ENCODE measurements around the gene ADAMTSL3. TPM values are rescaled to one million over a fixed set of nuclear protein-coding genes. Genes with fewer than 3 reads are reported as not detected.

ADAMTSL3 gene
- total and polyA plus RNA-seq, 2 of the 4 experiments (the other 2 are of a cell fraction), result under 0.01 to 0.02 TPM

- Histone ChIP-seq H4K20me1 (ENCODE audit: insufficient read depth, low read length) (no peaks in the 10 kb centered on the region), H3K27ac (ENCODE audit: insufficient read depth, low read length) (peak overlapping the region; percentile 69; the same call in 1 of the 2 replicates), H4K8ac (ENCODE audit: low read depth in 2 of 2, low read length in 2 of 2) (peak overlapping the region in 1 of 2 experiments; percentile 53; a peak in 2 of 4 replicates), H3K18ac (ENCODE audit: low read depth, low read length) (no peak overlapping the region; the same call in 1 of the 2 replicates), H3K4me3 (ENCODE audit: insufficient read depth, low read depth, low read length) (no peak overlapping the region), H3K4me2 (ENCODE audit: low read depth, low read length) (no peak overlapping the region; the same call in 1 of the 2 replicates), H2AK9ac (replicated peaks; ENCODE audit: low read depth, low read length, poor library complexity) (no peak overlapping the region), H3K14ac (replicated peaks; ENCODE audit: low read depth, low read length) (no peak overlapping the region), H3K36me3 (ENCODE audit: control insufficient read depth, insufficient read depth, low read length) (no peaks in the 10 kb centered on the region), H3K9ac (ENCODE audit: low read depth, low read length) (no peak overlapping the region), H3K4ac (ENCODE audit: low read depth, low read length) (peak overlapping the region; percentile 54; the same call in 1 of the 2 replicates), H3K56ac (ENCODE audit: extremely low read depth, insufficient read depth, low read length) (no peak overlapping the region), H3K9me1 (ENCODE audit: insufficient read depth, low read length) (peaks cover 5% of the 10 kb centered on the region; the same call in 1 of the 2 replicates), H4K5ac (ENCODE audit: low read depth, low read length) (no peak overlapping the region), H2BK5ac (ENCODE audit: low read depth, low read length, poor library complexity, severe bottlenecking) (peak overlapping the region; percentile 1), H3K27me3 (ENCODE audit: control insufficient read depth, insufficient read depth, low read length) (no peaks in the 10 kb centered on the region), H3K79me1 (ENCODE audit: low read depth in 1 of 2, low read length in 2 of 2) (no peaks in the 10 kb centered on the region), H3K4me1 (ENCODE audit: control insufficient read depth, insufficient read depth, low read length) (peaks cover 24% of the 10 kb centered on the region), H2BK20ac (ENCODE audit: low read depth, low read length) (peak overlapping the region; percentile 47; the same call in 1 of the 2 replicates), H2AK5ac (ENCODE audit: low read depth, low read length) (no peak overlapping the region), H3K23ac (ENCODE audit: low read depth, low read length) (no peak overlapping the region), H2BK120ac (ENCODE audit: low read depth, low read length) (peak overlapping the region; percentile 65; the same call in 1 of the 2 replicates), H4K91ac (ENCODE audit: insufficient read depth, low read depth, low read length) (no peak overlapping the region), H3K9me3 (ENCODE audit: control insufficient read depth, insufficient read depth, low read length) (no peaks in the 10 kb centered on the region), H2AFZ (replicated peaks; ENCODE audit: low read length, poor library complexity) (no peak overlapping the region), H2BK15ac (ENCODE audit: low read depth, low read length) (no peak overlapping the region)
- WGBS, 2 experiments (ENCODE audit: extremely low coverage in 2 of 2, insufficient read length in 1 of 2), result 53% methylated on average over 3 of the region's 3 CpGs; no CpG with 5 or more reads in 1 of the 2 experiments
- ChIA-PET CTCF (interaction anchor here (1.1 to 1.2 kb wide), 2 partner anchors 9 to 188 kb away, joined by 3 read pairs; no protein-coding TSS in a partner anchor), POLR2A (ENCODE audit: unreplicated experiment) (no interaction called here)
- intact Hi-C loops (cut with micrococcal nuclease), result loop anchor here (10.0 kb wide), 1 partner anchor 642 kb away; the partner anchor contains the start of gene HDGFL3
- in situ Hi-C loops (cut with MboI; ENCODE audit: low sequenced_read_pairs), result no loop called here
- DNase-seq (peak; percentile 94), ATAC-seq (ENCODE audit: low read depth) (peak; percentile 50)
- dilution Hi-C loops (cut with HindIII; ENCODE audit: low sequenced_read_pairs, unreplicated experiment), result no loop called here
- TF ChIP-seq CEBPB (IDR thresholded peaks at IDR 0.05; ENCODE audit: low read depth, low read length) (peak; percentile 93), RFX5 (IDR thresholded peaks at IDR 0.05; ENCODE audit: low read depth, low read length) (no peak)
- BruUV-seq (replicated peaks), result no TSS peak
These were observed 192.9 kb downstream of the ADAMTSL3 start for GRCh38 chr15:83846847-83847246.
